ENCODE data around the gene PGM5. TPM values are rescaled to one million over a fixed set of nuclear protein-coding genes. Genes with fewer than 3 reads are reported as not detected.

The PGM5 gene
- total and polyA plus RNA-seq, 12 donors = 27.3 to 244 (median 121) TPM

- H3K4me3 ChIP-seq = no peak overlapping the region
- peaks cover 6 to 21% of the 10 kb centered on the region in 2 donors for H3K4me1 ChIP-seq (replicated peaks in 1 of 2)
- H3K27ac ChIP-seq = peak overlapping the region in 1 of 5 donors; percentile 29
- TF ChIP-seq CTCF (IDR thresholded peaks at IDR 0.05) (no peak), POLR2A (IDR thresholded peaks at IDR 0.05) (no peak)
- H3K9me3 ChIP-seq (replicated peaks in 1 of 3) = no peaks in the 10 kb centered on the region
- intact Hi-C loops (cut with DNase I) = no loop called here
- no peaks in the 10 kb centered on the region for H3K36me3 ChIP-seq (replicated peaks in 1 of 2)
- no peaks in the 10 kb centered on the region for H3K27me3 ChIP-seq
- no peak for DNase-seq
Observed at GRCh38 chr9:68509689-68510088, 153.3 kb downstream of the PGM5 start.

GRCh38 chr9:68513385-68513784, 157.0 kb downstream of the PGM5 start:
- Histone ChIP-seq H3K36me3 (replicated peaks in 1 of 2) (no peaks in the 10 kb centered on the region), H3K4me1 (replicated peaks in 1 of 2) (peaks cover 3 to 8% of the 10 kb centered on the region in 2 donors), H3K27me3 (no peaks in the 10 kb centered on the region), H3K4me3 (no peak overlapping the region), H3K27ac (no peak overlapping the region), H3K9me3 (replicated peaks in 1 of 3) (no peaks in the 10 kb centered on the region)
- DNase-seq = no peak
- intact Hi-C loops (cut with DNase I) = no loop called here
- no peak for TF ChIP-seq CTCF (IDR thresholded peaks at IDR 0.05)
- TF ChIP-seq POLR2A (IDR thresholded peaks at IDR 0.05) = no peak
- 57 to 67% (median 60%) methylated on average over 3 of the region's 3 CpGs for WGBS, 4 donors

- TF ChIP-seq CTCF (IDR thresholded peaks at IDR 0.05) (no peak), POLR2A (IDR thresholded peaks at IDR 0.05) (no peak)
- Histone ChIP-seq H3K27me3 (no peaks in the 10 kb centered on the region), H3K36me3 (replicated peaks in 1 of 2) (no peaks in the 10 kb centered on the region), H3K4me3 (no peak overlapping the region), H3K4me1 (replicated peaks in 1 of 2) (peaks cover 3 to 8% of the 10 kb centered on the region in 2 donors), H3K9me3 (replicated peaks in 1 of 3) (no peaks in the 10 kb centered on the region), H3K27ac (no peak overlapping the region)
- 92 to 97% (median 96%) methylated on average over 4 of the region's 4 CpGs for WGBS, 4 donors
- intact Hi-C loops (cut with DNase I) = no loop called here
- DNase-seq = no peak
Observed at GRCh38 chr9:68513981-68514380, 157.6 kb downstream of the PGM5 start.

GRCh38 chr9:68515326-68516017, 159.1 kb downstream of the PGM5 start:
- TF ChIP-seq CTCF (IDR thresholded peaks at IDR 0.05) = no peak
- TF ChIP-seq POLR2A (IDR thresholded peaks at IDR 0.05) = peak in 1 of 2 donors; percentile 8
- H3K4me1 ChIP-seq (replicated peaks in 1 of 2) = peaks cover 3 to 8% of the 10 kb centered on the region in 2 donors
- no peak overlapping the region for H3K4me3 ChIP-seq
- intact Hi-C loops (cut with DNase I) = no loop called here
- no peaks in the 10 kb centered on the region for H3K36me3 ChIP-seq (replicated peaks in 1 of 2)
- no peaks in the 10 kb centered on the region for H3K27me3 ChIP-seq
- DNase-seq = peak in 4 of 7 donors; percentile 50 to 77 (median 58)
- H3K27ac ChIP-seq = peak overlapping the region in 2 of 5 donors; percentile 2 to 78
- WGBS, 4 donors = 71 to 81% (median 78%) methylated on average over 4 of the region's 4 CpGs
- no peaks in the 10 kb centered on the region for H3K9me3 ChIP-seq (replicated peaks in 1 of 3)
